Immature natural killer cell (primary cell): Measurements from ENCODE around the gene CCL19. TPM values are rescaled to one million over a fixed set of nuclear protein-coding genes. Genes with fewer than 3 reads are reported as not detected.

Experiments
- DNase-seq, 3 donors: peaks; one replicate each; pipeline ENCODE4 v3.0.0; 2022; ENCODE audit warnings: mixed read lengths in 1 of 3
- H3K27ac Mint-ChIP-seq, 6 donors: one replicate each; pipeline ENCODE4 v1.8.0; 2020; ENCODE audit warnings: mixed read lengths in 6 of 6, mild to moderate bottlenecking in 5 of 6, inconsistent platforms in 4 of 6, moderate library complexity in 3 of 6
- H3K27me3 Mint-ChIP-seq, 3 donors: one replicate each; pipeline ENCODE4 v1.8.0; 2020 to 2021; ENCODE audit warnings: low read depth in 3 of 3, mild to moderate bottlenecking in 3 of 3, mixed read lengths in 3 of 3, moderate library complexity in 3 of 3, inconsistent platforms in 1 of 3
- H3K36me3 Mint-ChIP-seq, 3 donors: one replicate each; pipeline ENCODE4 v1.8.0; 2020; ENCODE audit warnings: mixed read lengths in 3 of 3, inconsistent platforms in 2 of 3, mild to moderate bottlenecking in 2 of 3
- H3K4me1 Mint-ChIP-seq, 2 donors: one replicate each; pipeline ENCODE4 v1.8.0; 2020; ENCODE audit warnings: inconsistent platforms in 2 of 2, mild to moderate bottlenecking in 2 of 2, mixed read lengths in 2 of 2, moderate library complexity in 1 of 2
- H3K4me3 Mint-ChIP-seq, 5 donors: one replicate each; pipeline ENCODE4 v1.8.0; 2020; ENCODE audit warnings: mild to moderate bottlenecking in 5 of 5, mixed read lengths in 5 of 5, inconsistent platforms in 3 of 5, moderate library complexity in 3 of 5
- H3K9me3 Mint-ChIP-seq, 6 donors: one replicate each; pipeline ENCODE4 v1.8.0; 2020; ENCODE audit warnings: mild to moderate bottlenecking in 6 of 6, mixed read lengths in 6 of 6, inconsistent platforms in 4 of 6, moderate library complexity in 3 of 6
- polyA plus RNA-seq, 3 donors: library from polyadenylated mRNA; unstranded; fragments of 300-500 nt; fragmentation: Illumina TruSeq; gene quantifications; one replicate each; pipeline ENCODE4 v1.2.3, GENCODE V29; 2021

CCL19 gene
- polyA plus RNA-seq, 3 donors from 2014 or later: not detected

- no peak for DNase-seq
- no peak overlapping the region for H3K4me3 Mint-ChIP-seq
- no peaks in the 10 kb centered on the region for H3K9me3 Mint-ChIP-seq
- H3K27me3 Mint-ChIP-seq: peaks cover 5 to 12% (median 10%) of the 10 kb centered on the region in 3 donors
- H3K27ac Mint-ChIP-seq: no peak overlapping the region
- no peaks in the 10 kb centered on the region for H3K4me1 Mint-ChIP-seq
- no peaks in the 10 kb centered on the region for H3K36me3 Mint-ChIP-seq
Observed at GRCh38 chr9:34712140-34712539, 21.1 kb upstream of the CCL19 start.

DNA sequence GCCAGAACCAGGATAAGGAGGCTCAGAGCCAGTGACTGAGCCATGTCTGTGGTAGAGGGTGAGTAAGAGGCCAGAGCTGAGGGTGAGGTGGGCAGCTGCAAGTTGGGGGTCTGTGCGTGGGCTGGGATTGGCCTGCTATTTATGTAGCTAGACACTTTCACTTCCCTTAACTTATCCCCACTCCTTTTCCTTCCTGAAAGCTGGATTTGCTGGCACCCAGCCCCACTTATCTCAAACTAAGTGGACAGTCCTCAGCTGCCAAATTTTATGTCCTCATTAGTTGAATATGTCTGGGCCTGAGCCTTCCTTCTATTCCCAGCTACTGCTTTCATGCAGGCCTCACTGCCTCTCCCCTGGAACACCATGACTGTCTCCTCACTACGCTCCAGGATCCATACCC lies 18.9 kb upstream of the CCL19 start, which contains the start of gene CCL21:
TSS of gene CCL21 (minus strand) at position 114 of the 400 bp plus-strand sequence. CDS start at position 44, 70 bp downstream.
- Mint-ChIP-seq H3K4me3 (no peak within 1 kb of the TSS), H3K27me3 (peaks cover 5 to 14% (median 13%) of the 10 kb centered on the region in 3 donors), H3K4me1 (no peaks in the 10 kb centered on the region), H3K9me3 (no peaks in the 10 kb centered on the region), H3K27ac (no peak within 1 kb of the TSS), H3K36me3 (no peaks in the 10 kb centered on the region)
- DNase-seq: no peak

DNA sequence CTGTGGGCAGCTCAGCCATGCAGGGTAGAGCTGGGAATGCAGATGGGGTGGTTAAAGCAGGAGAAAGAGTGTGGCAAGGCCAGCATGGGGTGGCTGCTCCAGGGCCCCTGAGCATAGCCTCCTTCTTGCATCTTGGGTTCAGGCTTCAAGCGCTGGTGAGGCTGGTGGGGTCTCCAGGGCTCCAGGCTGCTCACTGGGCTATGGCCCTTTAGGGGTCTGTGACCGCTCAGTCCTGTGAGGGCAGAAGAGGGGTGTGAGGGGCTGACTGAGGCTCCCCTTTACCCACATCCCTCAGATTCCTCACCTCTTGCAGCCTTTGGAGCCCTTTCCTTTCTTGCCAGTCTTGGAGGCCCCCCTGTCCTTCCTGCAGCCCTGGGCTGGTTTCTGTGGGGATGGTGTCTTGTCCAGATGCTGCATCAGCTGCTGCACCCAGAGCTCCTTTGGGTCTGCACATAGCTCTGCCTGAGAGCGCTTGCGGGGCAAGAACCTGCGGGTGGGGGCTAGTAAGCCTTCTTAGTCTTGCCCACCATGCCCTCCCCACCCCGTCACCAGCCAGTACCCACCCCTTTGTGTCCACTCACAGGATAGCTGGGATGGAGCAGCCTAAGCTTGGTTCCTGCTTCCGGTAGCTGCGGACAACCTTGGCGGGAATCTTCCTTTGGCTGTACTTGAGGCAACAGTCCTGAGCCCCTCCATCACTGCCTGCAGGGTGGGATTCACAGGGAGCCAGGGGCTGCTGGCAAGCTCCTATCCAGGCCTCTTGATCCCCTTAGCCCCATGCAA lies 18.3 kb upstream of the CCL19 start:
- H3K36me3 Mint-ChIP-seq: no peaks in the 10 kb centered on the region
- H3K4me1 Mint-ChIP-seq: no peaks in the 10 kb centered on the region
- no peak overlapping the region for H3K27ac Mint-ChIP-seq
- no peaks in the 10 kb centered on the region for H3K9me3 Mint-ChIP-seq
- DNase-seq: no peak
- no peak overlapping the region for H3K4me3 Mint-ChIP-seq
- H3K27me3 Mint-ChIP-seq: peaks cover 5 to 12% (median 8%) of the 10 kb centered on the region in 3 donors

DNA sequence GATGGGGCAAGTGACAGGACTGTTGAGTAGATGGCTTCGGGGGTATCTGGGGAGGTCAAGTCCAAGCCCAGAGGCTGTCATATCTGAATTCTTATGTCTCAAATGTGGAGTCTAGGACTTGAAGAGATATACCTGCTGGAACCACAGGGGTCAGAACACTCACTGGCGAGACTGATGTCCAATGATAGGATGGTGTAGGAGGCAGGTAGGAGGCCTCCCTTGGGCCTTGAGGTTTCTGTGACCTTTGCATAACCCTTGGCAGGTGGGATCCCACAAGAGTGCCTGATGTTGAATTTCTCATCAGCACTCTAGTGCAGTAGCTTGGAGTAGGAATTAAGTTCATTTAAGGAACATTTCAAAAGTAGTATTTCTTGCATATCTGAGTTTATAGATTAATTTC lies 16.1 kb upstream of the CCL19 start:
- no peaks in the 10 kb centered on the region for H3K36me3 Mint-ChIP-seq
- no peak for DNase-seq
- H3K4me3 Mint-ChIP-seq: no peak overlapping the region
- no peaks in the 10 kb centered on the region for H3K9me3 Mint-ChIP-seq
- peaks cover under 1 to 2% of the 10 kb centered on the region in 2 donors for H3K4me1 Mint-ChIP-seq
- H3K27me3 Mint-ChIP-seq: peaks cover 2 to 9% (median 8%) of the 10 kb centered on the region in 3 donors
- H3K27ac Mint-ChIP-seq: no peak overlapping the region

GRCh38 chr9:34701769-34702736 lies 11.0 kb upstream of the CCL19 start:
- Mint-ChIP-seq H3K36me3 (no peaks in the 10 kb centered on the region), H3K9me3 (no peaks in the 10 kb centered on the region), H3K4me1 (peaks cover 8 to 18% of the 10 kb centered on the region in 2 donors), H3K27me3 (peaks cover 7 to 9% (median 7%) of the 10 kb centered on the region in 3 donors), H3K4me3 (peak overlapping the region; percentile 76 to 89 (median 85)), H3K27ac (peak overlapping the region in 1 of 6 donors; percentile 37)
- DNase-seq: peak; percentile 58 to 65 (median 62)

- no peaks in the 10 kb centered on the region for H3K9me3 Mint-ChIP-seq
Observed at GRCh38 chr9:34701023-34701768, 10.1 kb upstream of the CCL19 start.

DNA sequence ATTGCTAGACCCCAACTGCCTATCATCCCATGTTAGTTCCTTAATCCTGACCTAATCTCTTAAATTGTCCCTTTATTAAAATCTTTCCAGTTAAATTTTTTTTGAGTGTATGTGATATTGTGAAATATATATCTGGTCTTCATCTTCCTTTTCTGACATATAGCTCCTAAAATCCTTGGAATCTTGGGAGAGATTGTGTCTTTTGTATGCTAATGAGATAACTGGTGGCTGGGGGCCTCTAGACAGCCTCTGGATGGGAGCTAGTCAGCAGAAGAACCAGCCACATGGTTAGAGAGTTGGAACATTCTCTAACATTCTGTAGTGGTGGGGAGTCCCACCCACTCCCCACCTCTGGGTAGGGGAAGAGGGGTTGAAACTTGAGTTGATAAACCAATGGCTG lies 3.7 kb upstream of the CCL19 start:
- Mint-ChIP-seq H3K4me3 (no peak overlapping the region), H3K27ac (no peak overlapping the region), H3K27me3 (peaks cover 2 to 4% (median 2%) of the 10 kb centered on the region in 3 donors), H3K4me1 (no peaks in the 10 kb centered on the region), H3K36me3 (no peaks in the 10 kb centered on the region), H3K9me3 (no peaks in the 10 kb centered on the region)
- no peak for DNase-seq

More at GRCh38 chr9:34701023-34701768, 10.1 kb upstream of the CCL19 start:
- H3K27ac Mint-ChIP-seq: no peak overlapping the region
- peaks cover 4 to 9% (median 6%) of the 10 kb centered on the region in 3 donors for H3K27me3 Mint-ChIP-seq
- peaks cover 8 to 18% of the 10 kb centered on the region in 2 donors for H3K4me1 Mint-ChIP-seq
- no peaks in the 10 kb centered on the region for H3K36me3 Mint-ChIP-seq
- peak overlapping the region; percentile 66 to 85 (median 76) for H3K4me3 Mint-ChIP-seq
- peak; percentile 64 to 70 (median 68) for DNase-seq

DNA sequence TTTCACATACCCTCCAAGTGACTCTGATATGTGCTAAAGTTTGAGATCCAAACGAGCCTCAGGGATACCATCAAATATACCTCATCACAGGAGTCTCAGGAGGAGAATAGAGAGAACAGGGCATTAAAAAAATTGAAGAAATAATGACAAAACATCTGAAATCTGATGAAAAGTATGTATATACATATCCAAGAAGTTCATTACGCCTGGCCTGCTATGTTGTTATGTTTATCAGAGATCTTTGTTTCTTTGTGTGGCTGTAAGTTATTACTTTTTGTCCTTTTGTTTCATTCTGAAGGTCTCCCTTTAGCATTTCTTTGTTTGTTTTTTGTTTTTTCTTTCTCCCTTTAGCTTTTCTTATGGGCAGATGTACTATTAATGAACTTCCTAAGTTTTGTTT lies 2.5 kb upstream of the CCL19 start:
- Mint-ChIP-seq H3K9me3 (no peaks in the 10 kb centered on the region), H3K27me3 (peaks cover 0 to 4% (median 2%) of the 10 kb centered on the region in 3 donors), H3K4me1 (no peaks in the 10 kb centered on the region), H3K4me3 (no peak overlapping the region), H3K27ac (no peak overlapping the region), H3K36me3 (no peaks in the 10 kb centered on the region)
- no peak for DNase-seq

GRCh38 chr9:34691936-34692315 lies 850 bp upstream of the CCL19 start:
- H3K9me3 Mint-ChIP-seq: no peaks in the 10 kb centered on the region
- no peak overlapping the region for H3K4me3 Mint-ChIP-seq
- no peaks in the 10 kb centered on the region for H3K4me1 Mint-ChIP-seq
- no peaks in the 10 kb centered on the region for H3K36me3 Mint-ChIP-seq
- DNase-seq: no peak
- H3K27me3 Mint-ChIP-seq: peaks cover 0 to 4% (median 0%) of the 10 kb centered on the region in 3 donors
- H3K27ac Mint-ChIP-seq: no peak overlapping the region

DNA sequence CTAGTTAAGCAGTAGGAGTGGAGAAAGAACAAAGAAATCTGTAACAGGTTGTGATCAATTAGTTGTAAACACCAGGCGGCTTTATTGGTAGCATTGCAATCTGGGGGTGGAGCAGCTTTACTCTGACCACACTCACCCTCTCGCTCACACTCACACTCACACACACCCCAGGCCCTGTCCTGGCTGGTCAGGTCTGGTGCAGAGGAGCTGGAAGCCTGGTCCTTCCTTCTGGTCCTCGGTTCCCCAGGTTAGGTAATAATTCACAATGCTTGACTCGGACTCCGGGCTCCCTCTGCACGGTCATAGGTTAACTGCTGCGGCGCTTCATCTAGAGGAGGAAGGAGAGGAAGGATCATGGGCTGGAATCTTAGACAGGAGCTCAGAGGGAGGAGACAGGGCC lies 1.6 kb downstream of the CCL19 start:
- Mint-ChIP-seq H3K4me3 (no peak overlapping the region), H3K9me3 (no peaks in the 10 kb centered on the region), H3K36me3 (peaks cover 0 to 3% (median 0%) of the 10 kb centered on the region in 3 donors), H3K27me3 (peaks cover 0 to 3% (median 0%) of the 10 kb centered on the region in 3 donors), H3K4me1 (peaks cover 0 to 2% of the 10 kb centered on the region in 2 donors), H3K27ac (no peak overlapping the region)
- no peak for DNase-seq

- Mint-ChIP-seq H3K27me3 (peaks cover 0 to 3% (median 0%) of the 10 kb centered on the region in 3 donors), H3K27ac (no peak overlapping the region), H3K9me3 (no peaks in the 10 kb centered on the region), H3K4me3 (no peak overlapping the region), H3K4me1 (peaks cover 0 to 2% of the 10 kb centered on the region in 2 donors), H3K36me3 (peaks cover 0 to 3% (median 0%) of the 10 kb centered on the region in 3 donors)
- no peak for DNase-seq
Observed at GRCh38 chr9:34689116-34689470, 2.0 kb downstream of the CCL19 start.

DNA sequence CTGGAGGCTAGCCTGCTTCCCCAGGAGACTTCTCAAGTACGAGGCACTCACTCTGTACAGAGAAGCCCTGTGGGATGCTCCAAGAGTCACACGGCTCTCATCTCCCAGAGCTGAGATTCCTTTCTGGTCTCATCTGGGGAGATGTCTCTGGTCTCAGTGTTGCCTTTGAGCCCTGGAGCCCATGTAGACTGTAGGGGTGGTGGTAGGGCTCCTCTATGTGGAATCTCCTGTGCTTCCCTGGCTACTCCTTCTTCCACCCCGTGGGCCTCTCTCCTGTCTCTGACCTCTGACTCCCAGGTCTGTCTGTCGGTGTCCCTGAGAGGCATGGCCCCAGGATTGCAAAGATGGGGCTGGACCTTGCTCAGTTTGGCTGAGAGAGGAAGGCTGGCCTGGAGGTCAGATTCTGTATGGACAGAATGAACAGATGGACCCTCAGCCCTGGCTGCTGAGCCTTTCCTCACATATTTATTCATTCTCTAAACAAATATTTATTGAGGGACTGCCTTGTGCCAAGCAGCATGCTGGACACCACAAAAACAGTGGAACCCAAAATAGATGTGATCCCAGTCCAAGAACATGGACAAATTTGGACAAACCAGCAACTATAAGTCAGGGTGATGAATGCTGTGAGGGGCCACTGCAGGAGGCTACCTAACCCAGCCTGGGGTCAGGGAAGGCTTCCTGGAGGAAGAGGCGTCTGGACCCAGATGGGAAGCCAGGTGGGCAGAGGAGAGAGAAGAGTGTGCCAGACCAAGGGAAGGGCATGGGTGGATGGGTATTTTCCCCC lies 2.6 kb downstream of the CCL19 start:
- Mint-ChIP-seq H3K27me3 (peaks cover 0 to 3% (median 0%) of the 10 kb centered on the region in 3 donors), H3K4me1 (peaks cover 0 to 2% of the 10 kb centered on the region in 2 donors), H3K27ac (no peak overlapping the region), H3K36me3 (peaks cover 0 to 3% (median 0%) of the 10 kb centered on the region in 3 donors), H3K4me3 (no peak overlapping the region), H3K9me3 (no peaks in the 10 kb centered on the region)
- no peak for DNase-seq
